Fibroblast of skin of right biceps (primary cell): ENCODE results near the gene CCL4.
A peak's percentile ranks its signal among the peaks of the same experiment; 100 is the strongest.
"Not testable (repeated sequence)": the region's sequence is repeated elsewhere in the genome, so short reads cannot be mapped to it uniquely, and the experiment has no call there.

ENCODE experiments used
- DNase-seq: peaks from one replicate; pipeline ENCODE4 v3.0.0-alpha.2; 2013

CCL4 gene

DNA sequence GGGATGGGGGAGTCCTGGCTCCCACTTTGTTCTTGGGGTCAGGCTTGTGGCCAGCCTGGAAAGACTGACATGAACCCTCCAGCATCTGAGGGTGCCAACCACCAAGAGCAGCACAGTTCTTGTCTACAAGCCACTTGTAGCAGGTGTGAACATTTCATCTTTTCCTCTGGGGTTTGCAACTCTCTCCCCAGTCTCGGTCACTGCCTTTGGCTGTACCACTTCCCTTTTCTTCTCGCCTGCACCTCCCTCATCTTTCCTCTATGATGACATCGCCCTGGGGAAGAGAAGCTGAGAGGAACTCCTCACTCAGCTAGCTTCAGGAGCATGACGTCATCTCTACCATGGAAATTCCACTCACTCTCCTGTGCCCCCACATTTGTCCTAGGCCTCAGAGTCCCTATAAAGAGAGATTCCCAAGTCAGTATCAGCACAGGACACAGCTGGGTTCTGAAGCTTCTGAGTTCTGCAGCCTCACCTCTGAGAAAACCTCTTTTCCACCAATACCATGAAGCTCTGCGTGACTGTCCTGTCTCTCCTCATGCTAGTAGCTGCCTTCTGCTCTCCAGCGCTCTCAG, at the start of gene CCL4:
CCL4 (plus strand) TSS at position 427 of the 575 bp plus-strand sequence; CDS start at position 506, 79 bp downstream.
- not testable (repeated sequence) for DNase-seq

DNA sequence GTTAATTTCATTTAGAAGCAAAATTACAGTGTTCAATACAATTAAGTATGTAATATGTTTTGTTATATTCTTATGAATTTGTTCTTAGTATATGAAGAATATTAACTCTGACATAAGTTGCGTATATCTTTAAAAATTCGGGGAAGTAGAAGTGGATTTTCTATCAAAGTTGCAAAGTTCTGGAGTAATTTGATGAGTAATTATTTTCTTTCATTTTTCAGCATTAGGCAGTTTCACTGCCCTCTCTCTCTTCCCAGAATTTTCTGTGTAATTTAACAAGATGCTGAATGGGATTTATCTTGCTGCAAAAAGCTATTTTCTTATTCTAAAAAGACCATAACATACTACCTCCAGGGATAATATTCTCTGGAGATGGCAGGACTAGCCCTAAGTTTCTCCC, 48.5 kb upstream of the CCL4 start:
- DNase-seq: no peak

DNA sequence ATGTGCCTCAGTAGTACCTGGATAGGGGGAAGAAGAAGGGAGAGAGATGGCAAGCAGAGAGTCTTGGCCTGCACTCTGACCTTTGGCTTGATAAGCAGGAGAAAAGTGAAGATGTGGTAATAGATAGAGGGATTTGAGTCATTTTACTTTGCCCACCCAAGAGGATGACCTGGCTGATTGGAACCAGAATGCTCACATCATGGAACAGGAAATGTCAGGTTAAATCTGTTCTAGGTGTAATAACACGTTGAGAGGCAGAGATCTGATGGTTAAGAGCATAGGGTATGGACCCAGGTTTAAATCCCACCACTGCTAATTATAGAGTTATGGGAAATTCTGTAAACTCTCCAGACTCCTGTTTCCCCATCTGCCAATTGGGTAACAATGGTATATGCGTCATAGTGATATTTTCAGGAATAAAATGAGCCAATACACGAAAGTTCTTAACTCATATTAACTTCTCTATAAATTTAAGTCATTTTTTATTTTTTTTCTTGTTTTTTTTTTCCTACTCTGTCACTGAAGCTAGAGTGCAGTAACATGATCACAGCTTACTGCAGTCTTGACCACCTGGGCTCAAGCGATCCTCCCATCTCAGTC, 47.6 kb upstream of the CCL4 start:
- DNase-seq: no peak

DNA sequence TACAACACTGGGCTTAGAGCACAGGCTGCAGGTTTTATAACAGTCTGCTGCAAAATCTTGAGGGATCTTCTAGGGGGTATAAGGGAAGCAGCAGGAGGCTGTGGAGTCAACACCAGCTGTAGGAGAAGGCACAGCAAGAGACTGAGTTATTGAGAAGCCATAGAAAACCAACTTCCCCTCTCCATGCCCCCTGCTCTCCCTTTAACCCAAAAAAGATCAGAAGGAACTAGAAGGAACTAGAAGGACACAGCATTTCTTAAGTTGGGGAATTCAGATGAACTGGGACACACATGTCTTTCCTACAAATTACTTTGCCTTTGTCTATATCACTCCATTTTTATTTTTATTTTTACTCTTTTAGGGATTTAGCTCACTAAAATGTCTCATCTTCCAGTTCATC, 45.7 kb upstream of the CCL4 start:
- DNase-seq: no peak

DNA sequence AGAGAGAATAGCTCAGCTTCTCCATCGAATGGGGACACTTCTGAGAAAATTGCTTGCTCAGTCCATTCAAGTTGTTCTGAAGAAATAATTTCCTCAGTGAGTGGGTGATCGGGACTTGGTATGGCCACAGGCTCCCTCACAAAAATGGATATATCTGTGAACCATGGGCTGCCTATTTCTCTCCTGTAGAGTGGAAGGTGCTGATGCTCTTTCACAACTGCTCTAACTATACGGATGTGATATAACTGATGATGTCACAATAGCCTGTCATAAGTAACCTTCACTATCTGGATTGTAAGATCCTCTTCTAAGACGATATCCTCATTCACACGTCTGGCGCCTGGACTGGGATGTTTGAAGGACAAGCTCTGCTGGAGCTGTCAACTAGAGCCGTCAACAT, 44.2 kb upstream of the CCL4 start:
- no peak for DNase-seq

GRCh38 chr17:36060816-36061215, 42.8 kb upstream of the CCL4 start:
- DNase-seq: no peak

GRCh38 chr17:36063786-36064541, 39.7 kb upstream of the CCL4 start, which contains the start of gene CCL18:
Gene CCL18 (plus strand): TSS chr17:36064272. CDS start chr17:36064343, 71 bp downstream.
- no peak for DNase-seq

GRCh38 chr17:36066365-36066985, 37.2 kb upstream of the CCL4 start:
- no peak for DNase-seq

- DNase-seq: no peak
Measured at GRCh38 chr17:36068524-36068923, 35.1 kb upstream of the CCL4 start.

DNA sequence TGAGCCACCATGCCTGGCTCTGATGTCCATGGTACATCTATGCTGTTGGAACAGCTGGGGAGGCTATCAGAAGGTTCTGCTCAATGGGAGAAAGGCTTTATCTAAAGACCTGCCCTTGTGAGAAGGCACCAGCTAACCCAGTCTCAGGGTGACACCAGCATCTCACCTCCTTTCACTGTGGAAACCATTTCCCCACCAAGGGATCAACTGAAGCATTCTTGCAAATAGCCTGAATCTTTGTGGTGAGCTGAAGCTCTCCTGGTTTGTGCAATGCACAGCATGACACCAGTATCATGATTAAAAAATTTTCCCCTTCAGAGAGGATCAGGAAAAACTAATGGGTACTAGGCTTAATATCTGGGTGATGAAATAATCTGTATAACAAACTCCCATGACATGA, 34.5 kb upstream of the CCL4 start:
- no peak for DNase-seq

DNA sequence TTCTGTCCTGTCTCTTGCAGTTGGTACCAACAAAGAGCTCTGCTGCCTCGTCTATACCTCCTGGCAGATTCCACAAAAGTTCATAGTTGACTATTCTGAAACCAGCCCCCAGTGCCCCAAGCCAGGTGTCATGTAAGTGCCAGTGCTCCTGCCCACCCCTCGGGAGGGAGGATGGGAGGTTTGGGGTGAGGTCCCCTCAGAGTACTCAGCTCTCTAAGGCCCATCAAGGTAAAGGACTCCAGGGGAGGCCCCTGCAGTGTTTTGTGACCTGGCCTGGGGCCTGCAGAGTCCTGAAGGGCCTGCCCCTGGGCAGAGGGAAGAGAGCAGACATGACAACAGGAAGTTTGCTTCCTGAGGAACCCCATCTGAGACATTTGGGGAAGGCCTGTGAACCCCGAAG, 33.2 kb upstream of the CCL4 start:
- DNase-seq: no peak

GRCh38 chr17:36071751-36072150, 31.9 kb upstream of the CCL4 start:
- no peak for DNase-seq

- DNase-seq: peak; percentile 24
Measured at GRCh38 chr17:36072431-36073121, 31.1 kb upstream of the CCL4 start.

- DNase-seq: no peak
Measured at GRCh38 chr17:36074365-36074764, 29.3 kb upstream of the CCL4 start.

GRCh38 chr17:36081681-36082471, 21.8 kb upstream of the CCL4 start:
- not testable (repeated sequence) for DNase-seq

- not testable (repeated sequence) for DNase-seq
Measured at GRCh38 chr17:36082482-36083120, 21.0 kb upstream of the CCL4 start.

DNA sequence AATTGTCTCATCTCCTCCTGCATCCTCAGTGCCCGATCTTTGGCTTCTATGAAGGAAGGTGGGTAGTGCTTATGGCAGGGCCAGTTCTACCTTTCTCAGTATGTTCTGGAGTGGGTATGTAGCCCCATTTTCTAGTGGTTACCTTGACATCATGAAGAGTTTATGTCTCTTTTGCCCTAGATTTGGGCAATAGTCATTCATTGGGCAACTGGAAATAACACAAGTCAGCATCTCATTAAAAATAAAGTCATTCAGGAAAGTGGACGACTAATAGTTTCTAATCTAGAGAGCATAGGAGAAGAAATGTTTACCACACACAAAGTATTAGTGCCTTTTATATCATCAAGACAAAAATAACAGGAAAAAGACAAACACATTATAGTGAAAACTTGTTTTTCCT, 19.9 kb upstream of the CCL4 start:
- DNase-seq: not testable (repeated sequence)

- DNase-seq: no peak
Measured at GRCh38 chr17:36085765-36086164, 17.9 kb upstream of the CCL4 start.

DNA sequence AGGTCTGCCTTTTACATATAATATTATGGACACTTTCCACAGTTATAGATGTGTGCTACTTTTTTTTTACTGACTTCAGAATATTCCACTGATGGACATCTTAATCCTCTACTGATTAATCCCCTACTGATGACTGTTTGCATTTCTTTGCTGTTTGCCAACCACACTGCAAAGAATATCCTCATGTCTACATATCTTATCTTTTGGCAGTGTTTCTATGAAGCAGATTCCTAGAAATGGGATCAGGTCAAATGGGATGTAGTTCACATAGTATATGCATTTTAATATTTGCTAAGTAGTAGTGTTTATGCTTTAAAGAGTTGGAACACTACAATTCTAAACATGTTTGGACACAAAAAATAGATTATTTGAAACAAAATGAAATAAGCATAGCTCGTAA, 16.8 kb upstream of the CCL4 start:
- DNase-seq: no peak

DNA sequence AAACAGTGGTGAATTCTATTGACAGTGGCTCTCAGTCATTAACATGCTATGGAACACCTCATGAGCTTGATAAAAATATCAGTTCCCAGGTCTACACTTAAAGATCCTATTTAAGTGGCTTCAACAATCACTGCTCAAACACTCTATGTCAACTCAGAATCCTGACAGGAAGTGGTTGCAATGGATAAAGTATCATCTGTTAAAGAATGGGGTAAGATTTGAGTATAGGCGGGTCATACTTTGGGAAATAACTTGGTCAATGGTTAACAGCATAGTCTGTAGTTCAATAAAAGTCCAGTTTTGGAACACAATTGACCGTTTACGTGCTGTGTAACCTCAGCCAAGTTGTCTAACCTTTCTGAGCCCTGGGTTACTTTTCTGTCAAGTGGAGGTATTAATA, 16.2 kb upstream of the CCL4 start:
- DNase-seq: not testable (repeated sequence)

GRCh38 chr17:36087897-36088572, 15.6 kb upstream of the CCL4 start:
- not testable (repeated sequence) for DNase-seq
